ENCODE results near the gene MYCBP2. TPM values are rescaled to one million over a fixed set of nuclear protein-coding genes. Genes with fewer than 3 reads are reported as not detected.

Gene MYCBP2
- total RNA-seq, 1 donor from 2014 or later, result 233 TPM

DNA sequence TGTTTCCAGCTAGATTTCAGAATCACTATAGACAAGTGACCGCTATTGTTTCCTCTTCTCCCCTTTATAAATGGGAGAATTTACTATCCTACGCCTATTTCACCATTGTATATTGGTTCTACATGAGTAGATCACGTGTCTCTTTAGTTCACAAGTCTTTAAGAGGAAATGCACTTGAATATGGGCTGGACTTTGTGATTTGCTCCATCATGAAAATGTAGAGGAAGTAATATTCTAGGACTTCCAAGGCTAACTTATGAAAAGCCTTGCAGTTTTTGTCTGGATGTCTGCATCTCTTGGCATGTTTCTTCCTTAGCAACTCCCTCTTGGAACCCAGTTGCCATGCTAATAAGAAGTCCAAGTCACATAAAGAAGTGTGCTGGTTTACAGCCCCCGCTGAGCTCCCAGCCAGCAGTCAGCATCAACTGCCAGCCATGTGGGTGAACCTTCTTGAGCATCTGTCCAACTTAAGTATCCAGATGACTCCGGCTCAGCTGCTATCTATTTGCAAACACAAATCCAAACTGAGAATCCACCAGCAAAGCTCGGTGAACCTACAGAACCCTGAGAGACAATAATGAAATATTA lies 295.1 kb downstream of the MYCBP2 start:
- Mint-ChIP-seq H3K4me3 (ENCODE audit: unreplicated experiment) (no peak overlapping the region), H3K27me3 (ENCODE audit: unreplicated experiment) (peaks cover 7% of the 10 kb centered on the region), H3K36me3 (ENCODE audit: unreplicated experiment) (peaks cover 4% of the 10 kb centered on the region), H3K9me3 (ENCODE audit: unreplicated experiment) (peaks cover 10% of the 10 kb centered on the region), H3K27ac (ENCODE audit: unreplicated experiment) (no peak overlapping the region), H3K4me1 (ENCODE audit: low read depth, unreplicated experiment) (peaks cover 12% of the 10 kb centered on the region)
- DNase-seq, result no peak
- TF ChIP-seq, protein P1, sequence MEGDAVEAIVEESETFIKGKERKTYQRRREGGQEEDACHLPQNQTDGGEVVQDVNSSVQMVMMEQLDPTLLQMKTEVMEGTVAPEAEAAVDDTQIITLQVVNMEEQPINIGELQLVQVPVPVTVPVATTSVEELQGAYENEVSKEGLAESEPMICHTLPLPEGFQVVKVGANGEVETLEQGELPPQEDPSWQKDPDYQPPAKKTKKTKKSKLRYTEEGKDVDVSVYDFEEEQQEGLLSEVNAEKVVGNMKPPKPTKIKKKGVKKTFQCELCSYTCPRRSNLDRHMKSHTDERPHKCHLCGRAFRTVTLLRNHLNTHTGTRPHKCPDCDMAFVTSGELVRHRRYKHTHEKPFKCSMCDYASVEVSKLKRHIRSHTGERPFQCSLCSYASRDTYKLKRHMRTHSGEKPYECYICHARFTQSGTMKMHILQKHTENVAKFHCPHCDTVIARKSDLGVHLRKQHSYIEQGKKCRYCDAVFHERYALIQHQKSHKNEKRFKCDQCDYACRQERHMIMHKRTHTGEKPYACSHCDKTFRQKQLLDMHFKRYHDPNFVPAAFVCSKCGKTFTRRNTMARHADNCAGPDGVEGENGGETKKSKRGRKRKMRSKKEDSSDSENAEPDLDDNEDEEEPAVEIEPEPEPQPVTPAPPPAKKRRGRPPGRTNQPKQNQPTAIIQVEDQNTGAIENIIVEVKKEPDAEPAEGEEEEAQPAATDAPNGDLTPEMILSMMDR (IDR thresholded peaks at IDR 0.05; ENCODE audit: partially characterized antibody, unreplicated experiment), result no peak

GRCh38 chr13:77029436-77029835 lies 297.5 kb downstream of the MYCBP2 start:
- no peak for DNase-seq
- TF ChIP-seq, protein P1 (IDR thresholded peaks at IDR 0.05; ENCODE audit: partially characterized antibody, unreplicated experiment), result no peak
- peaks cover 10% of the 10 kb centered on the region for H3K9me3 Mint-ChIP-seq (ENCODE audit: unreplicated experiment)
- H3K36me3 Mint-ChIP-seq (ENCODE audit: unreplicated experiment), result peaks cover 4% of the 10 kb centered on the region
- H3K4me3 Mint-ChIP-seq (ENCODE audit: unreplicated experiment), result no peak overlapping the region
- no peak overlapping the region for H3K27ac Mint-ChIP-seq (ENCODE audit: unreplicated experiment)
- peaks cover 16% of the 10 kb centered on the region for H3K4me1 Mint-ChIP-seq (ENCODE audit: low read depth, unreplicated experiment)
- H3K27me3 Mint-ChIP-seq (ENCODE audit: unreplicated experiment), result peaks cover 11% of the 10 kb centered on the region

DNA sequence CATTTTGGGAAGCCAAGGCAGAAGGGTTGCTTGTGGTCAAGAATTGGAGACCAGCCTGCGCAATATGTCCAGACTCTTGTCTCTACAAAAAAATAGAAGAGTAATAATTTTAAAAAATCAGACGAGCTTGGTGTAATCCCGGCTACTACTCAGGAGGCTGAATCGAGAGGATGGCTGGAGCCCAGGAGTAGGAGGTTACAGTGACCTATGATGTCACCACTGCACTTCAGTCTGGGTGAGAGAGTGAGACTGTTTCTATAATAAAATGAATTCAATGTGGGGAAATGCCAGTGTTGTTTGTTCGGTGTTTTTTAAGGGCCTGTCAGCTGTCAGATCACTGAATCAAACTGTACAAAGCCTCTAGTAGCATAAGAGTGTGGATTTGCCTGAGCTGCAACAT lies 298.7 kb downstream of the MYCBP2 start:
- H3K9me3 Mint-ChIP-seq (ENCODE audit: unreplicated experiment), result peaks cover 10% of the 10 kb centered on the region
- peaks cover 11% of the 10 kb centered on the region for H3K27me3 Mint-ChIP-seq (ENCODE audit: unreplicated experiment)
- H3K27ac Mint-ChIP-seq (ENCODE audit: unreplicated experiment), result peak overlapping the region; percentile 84
- TF ChIP-seq, protein P1 (IDR thresholded peaks at IDR 0.05; ENCODE audit: partially characterized antibody, unreplicated experiment), result no peak
- H3K36me3 Mint-ChIP-seq (ENCODE audit: unreplicated experiment), result peaks cover 4% of the 10 kb centered on the region
- DNase-seq, result no peak
- peaks cover 23% of the 10 kb centered on the region for H3K4me1 Mint-ChIP-seq (ENCODE audit: low read depth, unreplicated experiment)
- H3K4me3 Mint-ChIP-seq (ENCODE audit: unreplicated experiment), result peak overlapping the region; percentile 100

- peak; percentile 83 for DNase-seq
- peaks cover 4% of the 10 kb centered on the region for H3K36me3 Mint-ChIP-seq (ENCODE audit: unreplicated experiment)
- TF ChIP-seq, protein P1 (IDR thresholded peaks at IDR 0.05; ENCODE audit: partially characterized antibody, unreplicated experiment), result no peak
- H3K4me1 Mint-ChIP-seq (ENCODE audit: low read depth, unreplicated experiment), result peaks cover 23% of the 10 kb centered on the region
- H3K4me3 Mint-ChIP-seq (ENCODE audit: unreplicated experiment), result peak within 1 kb of the TSS; percentile 100
- H3K27ac Mint-ChIP-seq (ENCODE audit: unreplicated experiment), result peak within 1 kb of the TSS; percentile 99
- H3K27me3 Mint-ChIP-seq (ENCODE audit: unreplicated experiment), result peaks cover 11% of the 10 kb centered on the region
- peaks cover 9% of the 10 kb centered on the region for H3K9me3 Mint-ChIP-seq (ENCODE audit: unreplicated experiment)
Measured at GRCh38 chr13:77026861-77027621, 299.9 kb downstream of the MYCBP2 start, which contains the start of gene FBXL3. FBXL3 (minus strand) TSS chr13:77027159; CDS start chr13:77021860, 5,299 bp downstream.
